NOMO-1 treated with dmso at 0.1 percent for 144 hours (cell line): ENCODE measurements around the gene MTX1.
"Not testable (repeated sequence)": the region's sequence is repeated elsewhere in the genome, so short reads cannot be mapped to it uniquely, and the experiment has no call there.

Source experiments
- DNase-seq: peaks from one replicate; lab custom pipeline; 2025; ENCODE audit not compliant: unreplicated experiment; lab: John Stamatoyannopoulos, UW

The MTX1 gene

DNA sequence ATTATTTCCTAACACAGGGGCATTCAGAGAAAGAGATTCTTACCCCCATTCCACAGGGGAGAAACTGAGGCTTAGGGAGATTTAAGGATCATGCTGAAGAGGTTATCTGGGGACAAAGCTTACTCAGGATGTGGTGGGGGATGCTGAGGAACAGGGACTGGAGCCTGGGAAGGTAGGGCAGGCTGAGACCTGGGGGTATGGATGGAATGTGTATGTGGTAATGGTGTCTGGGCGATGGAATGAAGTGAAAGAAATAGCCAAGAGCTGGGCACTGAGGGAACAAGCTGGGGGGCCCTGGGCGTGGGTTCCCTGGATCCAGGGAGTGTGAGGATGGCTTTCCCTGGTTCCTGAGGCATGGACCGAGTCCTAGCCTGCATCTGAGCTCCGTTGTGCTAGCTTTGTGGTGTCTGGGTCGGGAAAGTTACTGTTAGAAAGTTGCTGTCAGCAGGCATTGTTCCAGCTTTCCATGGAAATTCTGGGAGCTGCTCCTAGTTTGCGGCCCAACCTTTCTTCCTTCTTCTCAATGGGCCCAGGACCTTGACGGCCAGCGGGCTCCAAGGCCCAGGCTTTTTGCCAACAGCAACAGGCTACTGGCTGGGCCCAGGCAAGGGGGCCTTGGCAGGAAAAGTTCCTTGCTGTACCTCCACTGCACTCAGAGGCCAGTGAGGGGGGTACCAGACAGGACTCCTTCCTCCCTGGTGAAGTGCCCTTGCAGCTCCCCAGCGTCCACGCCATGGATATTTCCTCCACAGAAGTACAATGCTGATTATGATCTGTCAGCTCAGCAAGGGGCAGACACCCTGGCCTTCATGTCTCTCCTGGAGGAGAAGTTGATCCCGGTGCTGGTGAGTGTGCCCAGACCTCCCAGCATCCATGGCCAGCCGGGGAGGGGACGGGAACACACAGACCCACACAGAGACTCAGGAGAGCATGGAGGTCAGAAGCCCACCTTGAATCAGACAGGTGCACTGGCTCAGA lies 23.8 kb downstream of the MTX1 start:
- DNase-seq: not testable (repeated sequence)

DNA sequence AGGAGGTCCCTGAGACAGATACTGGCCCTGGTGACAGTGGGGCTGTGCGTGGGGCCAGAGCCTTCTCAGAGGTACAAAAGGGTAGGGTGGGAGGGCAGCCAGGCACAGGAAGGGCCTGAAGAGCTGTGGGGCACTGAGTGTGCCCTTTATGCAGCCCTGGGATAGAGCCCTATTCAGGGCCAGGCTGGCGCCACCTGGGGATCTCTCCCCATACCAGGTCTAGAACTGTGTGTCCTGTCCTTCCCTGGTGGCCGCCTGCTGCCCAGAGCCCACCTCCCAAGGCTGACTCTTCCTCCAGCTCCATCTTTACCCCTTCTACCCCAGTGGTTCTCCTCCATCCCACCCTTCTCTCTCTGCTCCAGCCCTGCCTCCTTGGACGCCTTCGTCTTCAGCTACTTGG lies 25.0 kb downstream of the MTX1 start:
- DNase-seq: not testable (repeated sequence)

DNA sequence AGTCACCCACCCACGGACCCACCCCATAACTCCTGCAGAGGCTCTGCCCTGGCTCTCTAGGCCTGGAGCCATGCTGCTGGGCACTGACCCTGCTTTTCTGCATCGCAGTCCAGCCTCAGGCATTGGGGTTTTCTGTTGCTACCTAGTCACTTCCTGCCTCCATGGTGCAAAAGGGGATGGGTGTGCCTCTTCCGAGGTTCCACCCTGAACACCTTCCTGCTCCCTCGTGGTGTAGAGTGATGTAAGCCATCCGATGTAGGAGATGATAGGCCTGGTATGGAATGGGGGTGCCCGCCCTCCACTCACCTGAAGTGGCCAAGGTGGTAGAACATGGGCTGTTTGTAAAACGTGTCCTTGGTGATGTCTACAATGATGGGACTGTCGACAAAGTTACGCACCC lies 26.9 kb downstream of the MTX1 start:
- DNase-seq: not testable (repeated sequence)

DNA sequence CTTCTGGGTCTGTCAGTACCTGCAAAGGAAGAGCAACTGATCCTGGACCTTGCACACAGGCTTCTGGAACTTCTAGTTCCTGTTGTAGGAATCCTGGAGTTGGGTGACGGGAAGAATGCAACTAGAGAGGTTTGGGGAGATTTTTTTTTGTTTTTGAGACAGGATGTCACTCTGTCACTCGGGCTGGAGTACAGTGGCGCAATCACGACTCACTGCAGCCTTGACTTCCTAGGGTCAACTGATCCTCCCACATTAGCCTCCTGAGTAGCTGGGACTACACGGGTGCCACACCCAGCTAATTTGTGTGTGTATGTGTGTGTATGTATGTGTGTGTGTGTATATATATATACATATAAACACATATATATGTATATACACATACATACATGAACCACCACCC lies 28.0 kb downstream of the MTX1 start:
- no peak for DNase-seq

DNA sequence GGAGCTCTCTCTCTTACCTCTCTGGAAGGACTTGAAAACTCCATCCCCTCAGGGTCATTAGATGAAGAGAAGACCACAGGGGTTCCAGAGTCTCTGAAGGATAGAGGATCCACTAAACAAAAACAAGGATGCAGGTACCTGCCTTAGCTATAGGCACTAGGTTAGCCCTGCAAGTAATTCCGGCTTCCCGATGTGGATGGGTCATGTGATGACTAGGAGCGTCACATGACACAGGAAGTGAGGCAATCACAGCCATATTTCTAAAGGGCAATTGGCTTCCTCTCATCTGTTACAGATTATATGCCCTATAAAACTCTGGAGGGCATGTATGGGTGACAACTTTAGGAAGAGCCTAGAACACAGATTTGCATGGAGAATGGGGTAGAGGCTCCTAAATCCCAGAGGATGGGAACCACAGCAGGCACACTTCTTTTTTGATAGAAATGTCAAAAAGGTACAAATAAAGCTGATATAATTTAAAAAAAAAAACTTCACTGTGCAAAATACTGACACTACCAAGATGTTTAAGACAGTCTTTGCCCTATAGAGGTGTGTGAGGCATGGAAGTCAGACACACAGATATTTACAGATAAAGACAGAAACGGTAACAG lies 32.7 kb downstream of the MTX1 start:
- peak; percentile 51 for DNase-seq

DNA sequence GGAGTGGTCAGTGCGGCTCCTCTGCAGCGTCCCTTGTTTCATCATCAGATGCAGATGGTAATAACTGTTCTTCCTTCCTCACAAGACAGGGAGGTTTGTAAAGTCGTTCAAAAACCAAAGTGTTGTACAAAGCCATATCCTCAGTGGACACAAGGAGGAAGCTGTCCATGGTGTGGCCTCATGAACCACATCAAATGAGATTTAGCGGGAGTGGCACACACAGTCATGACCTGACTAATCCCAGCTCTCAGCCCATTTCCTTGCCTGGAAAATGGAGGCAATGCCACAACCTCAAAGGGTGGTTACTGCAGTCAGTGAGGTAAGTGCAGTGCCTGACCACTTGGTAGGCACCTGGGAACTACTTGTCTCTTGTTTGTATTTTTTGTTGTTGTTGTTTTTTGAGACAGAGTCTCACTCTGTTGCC lies 33.4 kb downstream of the MTX1 start:
- DNase-seq: peak; percentile 76

DNA sequence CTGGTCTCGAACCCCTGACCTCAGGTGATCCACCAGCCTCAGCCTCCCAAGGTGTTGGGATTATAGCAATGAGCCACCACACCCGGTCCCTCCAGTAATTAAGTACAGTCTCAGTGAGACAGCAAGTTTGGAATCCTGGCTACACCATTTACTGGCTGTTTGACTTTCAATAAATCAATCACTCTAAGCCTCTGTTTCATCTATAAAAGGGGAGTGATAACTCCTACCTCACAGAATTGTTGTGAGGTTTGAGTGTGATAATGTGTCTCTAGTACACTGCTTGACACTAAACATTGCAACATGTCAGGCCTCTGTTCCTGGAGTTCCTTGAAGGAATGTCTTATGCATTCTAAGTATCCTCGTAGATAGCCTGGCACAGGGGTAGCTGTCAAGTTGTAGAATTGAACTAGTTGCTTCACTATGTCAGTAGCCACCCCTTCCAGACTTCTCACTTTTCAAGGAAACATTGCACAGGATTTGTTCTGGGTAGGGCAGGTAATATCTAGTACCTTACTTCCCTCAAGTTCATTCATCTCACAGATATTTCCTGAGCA lies 34.4 kb downstream of the MTX1 start:
- no peak for DNase-seq

DNA sequence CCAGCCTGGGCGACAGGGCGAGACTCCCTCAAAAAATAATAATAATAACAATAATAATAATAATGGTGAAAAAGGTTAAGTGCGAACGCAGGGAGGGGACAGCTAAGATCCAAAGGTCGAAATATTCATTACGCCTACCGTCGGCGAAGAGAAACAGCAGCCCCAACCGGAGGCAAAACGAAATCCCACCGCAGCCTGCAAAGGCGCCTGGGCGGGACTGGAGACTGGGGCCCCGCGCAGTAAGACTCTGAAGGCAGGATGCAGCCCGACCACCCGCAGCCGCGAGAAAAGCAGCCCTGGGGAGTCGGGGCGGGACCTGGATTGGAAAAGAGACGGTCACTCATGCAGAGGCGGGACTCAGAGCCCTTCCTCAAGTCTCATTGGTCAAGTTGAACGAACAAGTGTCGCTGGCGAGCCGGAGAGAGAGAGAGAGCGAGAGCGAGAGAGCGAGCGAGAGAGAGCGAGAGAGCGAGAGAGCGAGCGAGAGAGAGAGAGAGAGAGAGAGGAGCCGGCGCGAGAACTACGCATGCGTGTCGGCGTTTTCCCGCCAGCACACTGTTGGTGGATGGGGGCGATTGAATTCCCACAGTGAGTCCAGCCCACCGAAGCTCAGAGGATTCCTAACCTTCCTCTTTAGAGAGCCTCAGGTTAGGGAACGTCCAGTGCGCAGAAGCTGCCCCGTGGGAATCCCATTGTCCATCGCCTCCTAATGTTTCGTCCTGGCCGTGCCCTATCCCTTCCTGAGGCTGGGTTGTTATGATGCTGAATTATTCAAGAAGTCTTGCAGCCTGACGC lies 36.1 kb downstream of the MTX1 start:
- peak; percentile 96 for DNase-seq

DNA sequence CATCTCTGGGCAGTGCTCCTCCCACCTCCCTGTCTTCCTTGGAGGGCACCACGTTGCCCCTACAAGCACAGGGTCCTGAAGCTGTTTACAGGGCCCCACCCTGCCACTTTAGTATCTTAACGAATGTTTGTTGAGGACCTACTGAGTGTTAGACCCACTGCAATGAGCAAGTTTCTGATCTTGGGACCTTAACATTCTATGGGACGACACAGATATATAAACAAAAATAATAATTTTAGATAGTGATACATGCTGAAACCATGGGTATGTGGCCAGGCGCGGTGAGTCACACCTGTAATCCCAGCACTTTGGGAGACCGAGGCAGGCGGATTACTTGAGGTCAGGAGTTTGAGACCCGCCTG lies 36.6 kb downstream of the MTX1 start:
- no peak for DNase-seq

DNA sequence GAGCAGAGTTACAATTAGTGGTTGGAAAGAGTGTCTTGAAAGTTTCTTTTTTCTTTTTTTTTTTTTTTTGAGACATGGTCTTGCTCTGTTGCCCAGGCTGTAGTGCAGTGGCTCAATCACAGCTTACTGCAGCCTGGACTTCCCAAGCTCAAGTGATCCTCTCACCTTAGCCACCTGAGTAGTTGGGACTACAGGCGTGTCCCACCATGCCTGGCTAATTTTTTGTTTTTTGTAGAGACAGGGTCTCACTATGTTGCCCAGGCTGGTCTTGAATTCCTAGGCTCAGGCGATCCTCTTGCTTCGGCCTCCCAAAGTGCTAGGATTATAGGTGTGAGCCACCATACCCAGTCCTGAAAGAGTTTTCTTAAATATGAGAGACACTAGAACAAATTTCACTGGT lies 38.3 kb downstream of the MTX1 start:
- not testable (repeated sequence) for DNase-seq

DNA sequence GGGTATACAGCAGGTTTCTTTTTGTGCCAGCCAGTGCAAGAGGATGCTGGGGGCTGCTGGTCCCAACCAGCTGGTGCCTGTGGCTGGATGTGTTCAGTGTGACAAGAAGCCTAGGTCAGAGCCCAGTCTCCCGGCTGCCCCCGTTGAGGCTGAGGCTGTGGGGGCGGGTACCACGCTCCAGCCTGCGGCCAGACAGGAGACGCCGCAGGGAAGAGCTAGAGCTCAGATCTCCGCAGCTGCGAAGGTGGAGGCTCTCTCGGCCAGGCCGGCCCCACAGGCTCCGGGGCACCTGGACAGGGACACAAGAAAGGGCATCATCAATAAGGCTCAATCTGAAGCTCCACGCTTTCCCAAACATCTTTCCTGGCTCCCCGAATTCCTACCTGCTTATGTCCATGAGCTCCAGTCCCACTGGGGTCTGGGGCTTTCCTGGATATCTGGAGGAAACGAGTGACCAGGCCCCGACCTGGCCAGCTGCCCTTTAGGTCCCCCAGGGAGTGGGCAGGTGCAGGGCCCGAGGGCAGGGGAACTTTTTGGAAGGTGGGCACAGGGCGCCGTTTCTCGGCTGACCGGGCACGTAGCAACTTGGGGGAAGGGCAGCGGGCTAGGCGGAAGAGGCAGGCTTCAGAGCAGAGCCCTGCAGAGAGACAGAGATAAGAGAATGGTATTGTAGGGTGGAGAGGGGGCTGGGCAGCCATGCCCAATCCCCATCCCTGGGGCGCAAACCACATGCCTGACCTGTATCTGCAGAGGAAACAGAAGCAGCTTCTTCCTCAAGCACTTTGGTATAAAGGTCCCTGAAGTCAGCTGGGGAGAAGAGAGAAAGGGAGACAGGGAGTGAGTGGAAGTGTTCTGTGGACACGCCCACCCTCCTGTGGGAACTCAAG lies 39.4 kb downstream of the MTX1 start:
- DNase-seq: no peak

DNA sequence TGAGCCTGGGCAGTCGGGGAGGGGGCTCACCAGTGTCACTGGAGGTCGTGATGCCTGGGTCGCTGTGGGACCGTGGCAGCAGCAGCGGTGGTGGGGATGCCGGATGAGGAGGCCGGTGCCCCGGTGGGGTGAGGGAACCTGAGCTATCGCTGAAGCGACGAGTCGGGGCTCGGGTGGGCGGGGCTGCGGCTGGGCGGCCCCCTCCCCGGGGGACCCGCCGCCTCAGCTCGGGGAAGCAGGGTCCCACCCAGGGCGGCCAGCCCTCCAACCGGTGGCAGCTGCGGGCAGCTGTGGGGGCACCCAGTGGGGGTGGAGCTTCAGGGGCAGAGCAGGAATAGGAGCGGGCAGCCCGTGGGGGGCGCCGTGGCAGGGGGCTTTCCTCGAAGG lies 41.7 kb downstream of the MTX1 start:
- no peak for DNase-seq

DNA sequence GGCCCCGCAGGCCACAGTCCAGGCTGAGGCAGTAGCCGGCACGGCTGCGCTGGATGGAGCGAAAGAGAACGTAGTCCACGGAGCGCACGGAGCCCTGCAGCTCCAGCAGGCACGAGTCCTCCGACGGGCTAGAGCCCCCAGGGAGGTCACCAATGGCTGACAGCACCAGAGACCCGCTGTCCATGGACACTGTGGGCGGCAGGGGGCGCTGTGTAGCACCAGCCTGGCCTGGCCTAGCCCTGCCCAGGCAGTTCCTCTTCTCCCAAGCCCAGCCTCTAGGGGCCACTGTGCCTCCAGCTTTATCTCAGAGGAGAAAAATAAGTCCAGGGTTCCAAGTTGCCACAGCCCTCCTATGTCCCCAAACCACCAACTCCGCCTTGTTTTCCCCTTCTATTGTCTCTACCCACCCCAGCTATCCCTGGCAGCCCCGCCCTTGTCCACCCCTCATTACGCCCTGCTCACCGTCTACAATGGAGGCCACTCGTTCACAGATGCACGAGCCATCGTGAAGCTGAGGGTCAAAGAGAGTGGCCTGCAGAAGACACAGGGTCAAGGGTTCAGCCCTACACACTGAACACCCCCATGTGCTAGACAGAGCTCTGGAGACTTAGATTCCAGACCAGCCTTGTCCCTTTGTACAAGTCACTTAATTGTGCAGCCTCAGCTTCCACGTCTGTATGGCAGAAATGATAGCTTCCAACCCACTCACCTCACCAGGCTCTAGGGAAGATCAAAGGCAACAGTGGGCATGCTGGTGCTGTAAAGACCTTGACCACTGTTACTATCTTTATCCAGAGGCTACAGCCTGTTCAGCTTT lies 42.3 kb downstream of the MTX1 start:
- DNase-seq: peak; percentile 89

DNA sequence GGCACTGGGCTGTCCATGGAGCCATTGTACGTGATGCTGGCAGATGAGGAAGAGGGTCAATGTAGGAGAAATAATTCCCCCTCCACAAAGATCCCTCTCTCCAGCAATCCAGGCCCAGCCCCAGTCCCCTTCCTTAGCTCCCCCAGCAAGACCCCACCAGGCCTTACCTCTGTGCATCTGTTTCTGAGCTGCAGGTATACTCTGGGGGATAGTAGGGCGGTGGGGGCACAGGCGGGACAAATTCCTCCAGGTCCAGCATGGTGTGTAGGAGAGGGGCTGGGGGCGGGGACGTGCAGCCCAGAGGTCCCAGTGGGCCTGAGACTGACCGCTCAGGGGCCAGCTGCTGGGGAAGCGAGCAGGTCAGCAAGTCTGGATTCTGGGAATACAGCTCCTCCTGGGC lies 43.1 kb downstream of the MTX1 start:
- DNase-seq: no peak

DNA sequence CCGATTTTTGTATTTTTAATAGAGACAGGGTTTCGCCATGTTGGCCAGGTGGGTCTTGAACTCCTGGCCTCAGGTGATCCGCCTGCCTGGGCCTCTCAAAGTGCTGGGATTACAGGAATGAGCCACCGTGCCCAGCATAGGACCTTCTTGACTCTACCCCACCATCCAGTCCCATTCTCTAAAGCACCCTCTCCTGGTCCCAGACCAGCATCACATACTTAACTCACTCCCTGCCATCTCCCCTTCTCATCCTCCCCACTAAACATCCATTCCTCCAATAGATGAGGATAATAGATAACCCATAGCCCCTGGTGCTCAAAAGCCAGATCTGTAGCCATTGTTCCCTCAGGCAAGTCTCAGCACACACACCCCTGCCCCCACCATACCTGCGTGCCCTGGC lies 44.7 kb downstream of the MTX1 start:
- DNase-seq: no peak

DNA sequence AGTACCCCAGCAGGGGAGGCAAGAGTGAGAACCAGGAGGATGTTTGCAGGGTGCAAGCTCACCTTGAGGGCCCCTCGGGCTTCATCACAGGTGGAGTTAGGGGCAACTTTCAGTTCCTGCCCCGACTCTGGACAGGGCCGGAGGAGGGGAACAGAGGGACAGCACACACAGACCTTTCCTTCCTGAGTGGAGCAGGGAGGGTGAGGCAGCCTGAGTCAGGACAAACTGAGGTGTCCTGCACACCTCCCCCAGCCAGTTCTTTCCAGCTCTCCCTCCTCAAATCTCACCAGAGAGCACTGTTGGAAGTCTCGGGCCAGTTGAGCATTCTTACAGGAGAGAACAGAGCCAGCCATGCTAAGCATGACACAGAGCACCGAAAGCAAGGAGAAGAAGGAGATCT lies 45.3 kb downstream of the MTX1 start:
- no peak for DNase-seq

DNA sequence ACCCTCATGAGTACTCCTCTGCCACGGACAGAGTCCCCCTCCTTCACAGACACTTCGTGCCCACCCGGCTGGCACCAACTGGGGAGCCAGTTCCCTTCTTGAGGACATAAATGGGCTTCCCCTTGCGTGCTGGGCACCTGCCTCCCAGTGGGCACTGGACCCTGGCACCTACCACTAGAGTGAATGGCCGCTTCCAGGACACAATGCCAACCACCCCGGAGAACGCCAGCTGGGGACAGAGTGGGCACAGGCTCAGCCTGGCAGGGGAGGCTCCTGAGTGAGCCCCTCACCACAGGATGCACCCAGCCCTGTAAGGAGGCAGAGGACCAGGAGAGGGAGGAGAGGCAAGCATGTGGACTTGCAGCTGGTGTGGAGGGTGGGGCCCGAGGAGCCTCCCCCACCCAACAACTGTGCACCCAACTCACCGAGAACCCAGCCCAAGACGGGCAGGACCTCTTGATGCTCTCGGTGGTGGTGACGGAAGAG lies 45.8 kb downstream of the MTX1 start:
- DNase-seq: no peak

DNA sequence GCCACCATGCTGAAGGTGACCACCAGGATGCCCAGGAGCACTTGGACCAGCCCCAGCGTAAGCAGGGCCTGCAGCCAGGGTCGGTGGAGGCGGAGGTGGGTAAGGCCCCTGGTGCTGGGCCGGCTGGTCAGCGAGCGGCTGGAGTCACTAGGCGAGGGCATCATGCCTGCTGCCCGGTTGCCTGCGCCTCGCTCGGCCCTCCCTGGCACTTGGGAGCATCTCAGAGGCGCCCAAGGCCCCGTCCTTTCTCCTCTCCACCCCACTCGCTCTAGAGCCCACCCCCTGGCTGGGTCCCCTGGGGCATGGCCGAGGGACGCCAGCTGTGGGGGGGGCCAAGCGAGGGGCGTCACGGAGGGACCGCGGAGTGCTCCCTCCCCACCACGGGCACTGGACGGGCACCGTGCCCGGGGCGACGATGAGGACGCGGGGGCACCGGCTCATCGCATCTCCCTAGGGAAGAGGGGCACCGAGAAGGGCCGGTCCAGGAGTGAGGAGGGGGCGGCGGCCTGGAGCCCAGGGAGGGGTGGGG lies 46.3 kb downstream of the MTX1 start:
- DNase-seq: no peak
